SK-N-SH (cell line): ENCODE results near the gene ANKFN1. TPM values are rescaled to one million over a fixed set of nuclear protein-coding genes. Genes with fewer than 3 reads are reported as not detected.

Experiments used
- CTCF ChIA-PET: fragments of 300-600, 350-600 bp; formaldehyde crosslinking; extraction: SDS; loops from one replicate; lab custom pipeline; 2021; lab: Yijun Ruan, JAX
- POLR2A ChIA-PET: fragments of 350-600 bp; sonication (Branson Sonifier 250); formaldehyde crosslinking; extraction: SDS; loops from one replicate; lab custom pipeline; 2020; ENCODE audit warnings: antibody characterized with exemption, inconsistent platforms; lab: Yijun Ruan, JAX
- DNase-seq: peaks from one replicate; pipeline ENCODE4 v3.0.0; 2012
- H2AFZ ChIP-seq: fragments of 200-600 bp; sonication (generic); 2 replicates; pipeline ENCODE4 v1.8.1; 2016; ENCODE audit warnings: antibody characterized with exemption, mild to moderate bottlenecking, low read depth
- H3F3A ChIP-seq: fragments of 200-600 bp; sonication (generic); replicated peaks from 2 replicates; pipeline ENCODE3; 2016; ENCODE audit warnings: antibody characterized with exemption, mild to moderate bottlenecking; ENCODE audit not compliant: insufficient read depth
- H3K27ac ChIP-seq, 2 experiments: fragments of 200-500 bp in 1 of 2; fragments of 200-600 bp in 1 of 2; sonication (Bioruptor generic) in 1 of 2; sonication (generic), shearing (Covaris generic) in 1 of 2; 2 replicates each; pipeline versions ENCODE4 v1.5.1 to v1.6.1; 2014 to 2016; ENCODE audit warnings: low read depth in 2 of 2, inconsistent platforms in 1 of 2, low read length in 1 of 2, mild to moderate bottlenecking in 1 of 2, mixed read lengths in 1 of 2
- H3K27me3 ChIP-seq: fragments of 200-600 bp; sonication (generic), shearing (Covaris generic); 2 replicates; pipeline ENCODE4 v1.6.1; 2016; ENCODE audit warnings: mixed run types; ENCODE audit not compliant: insufficient read depth
- H3K36me3 ChIP-seq, 2 experiments: fragments of 200-500 bp in 1 of 2; fragments of 200-600 bp in 1 of 2; sonication (Bioruptor generic) in 1 of 2; sonication (generic) in 1 of 2; replicated peaks in 1 of 2; 2 replicates each; pipeline versions ENCODE3 to v1.5.1; 2014 to 2016; ENCODE audit warnings: low read length in 1 of 2, mild to moderate bottlenecking in 1 of 2; ENCODE audit not compliant: insufficient read depth in 2 of 2, control insufficient read depth in 1 of 2
- H3K4me1 ChIP-seq, 2 experiments: fragments of 200-500 bp in 1 of 2; fragments of 200-600 bp in 1 of 2; sonication (Bioruptor generic) in 1 of 2; sonication (generic), shearing (Covaris generic) in 1 of 2; 2 replicates each; pipeline versions ENCODE4 v1.5.1 to v1.6.1; 2014 to 2016; ENCODE audit warnings: low read depth in 1 of 2, low read length in 1 of 2, mixed run types in 1 of 2; ENCODE audit not compliant: insufficient read depth in 2 of 2, control insufficient read depth in 1 of 2
- H3K4me2 ChIP-seq: fragments of 200-600 bp; sonication (generic), shearing (Covaris generic); 2 replicates; pipeline ENCODE4 v1.6.1; 2017; ENCODE audit warnings: mixed run types
- H3K4me3 ChIP-seq, 2 experiments: fragments of 200-500 bp in 1 of 2; fragments of 200-600 bp in 1 of 2; sonication (Bioruptor generic) in 1 of 2; sonication (generic), shearing (Covaris generic) in 1 of 2; 2 replicates each; pipeline versions ENCODE4 v1.5.1 to v1.8.1; 2014 to 2016; ENCODE audit warnings: low read depth in 2 of 2, inconsistent platforms in 1 of 2, low read length in 1 of 2, mild to moderate bottlenecking in 1 of 2, mixed read lengths in 1 of 2, moderate library complexity in 1 of 2
- H3K79me2 ChIP-seq: fragments of 200-600 bp; sonication (generic); 2 replicates; pipeline ENCODE4 v1.8.1; 2017; ENCODE audit warnings: mild to moderate bottlenecking; ENCODE audit not compliant: insufficient read depth
- H3K9ac ChIP-seq: fragments of 200-600 bp; sonication (generic); 2 replicates; pipeline ENCODE4 v1.6.1; 2017; ENCODE audit warnings: mixed run types
- H3K9me2 ChIP-seq: fragments of 200-600 bp; sonication (generic); 2 replicates; pipeline ENCODE4 v1.6.1; 2017; ENCODE audit warnings: mixed run types
- H3K9me3 ChIP-seq: fragments of 200-600 bp; sonication (generic); 2 replicates; pipeline ENCODE4 v1.6.1; 2017; ENCODE audit warnings: mixed run types, mild to moderate bottlenecking, moderate library complexity
- H4K20me1 ChIP-seq: fragments of 200-600 bp; sonication (generic); 2 replicates; pipeline ENCODE4 v1.6.1; 2017; ENCODE audit warnings: mild to moderate bottlenecking, mixed run types; ENCODE audit not compliant: insufficient read depth
- ELF1 ChIP-seq: IDR thresholded peaks from 2 replicates; pipeline ENCODE4 v1.4.0; 2012
- EZH2phosphoT487 ChIP-seq: fragments of 200-600 bp; sonication (generic); IDR thresholded peaks from 2 replicates; pipeline ENCODE4 v1.6.1; 2017; ENCODE audit warnings: low read depth, mixed run types, mild to moderate bottlenecking, antibody characterized with exemption, moderate library complexity, borderline replicate concordance
- FOXM1 ChIP-seq: IDR thresholded peaks from 2 replicates; pipeline ENCODE4 v1.4.0; 2012; ENCODE audit warnings: low read depth, mild to moderate bottlenecking
- RFX5 ChIP-seq: IDR thresholded peaks from 2 replicates; pipeline ENCODE4 v1.6.1; 2012; ENCODE audit warnings: mild to moderate bottlenecking, improper control_type of control experiment, low read length
- SMC3 ChIP-seq: IDR thresholded peaks from 2 replicates; pipeline ENCODE4 v1.6.1; 2012; ENCODE audit warnings: low read depth, low read length, improper control_type of control experiment
- TCF12 ChIP-seq: IDR thresholded peaks from 2 replicates; pipeline ENCODE4 v1.4.0; 2012
- WGBS: methylation state at CpG from one replicate; pipeline ENCODE4 v1.1.6; 2017; ENCODE audit warnings: low lambda C conversion rate; 5-methylcytosine and 5-hydroxymethylcytosine counted together
- polyA plus RNA-seq, 3 experiments: library from polyadenylated mRNA; depleted of rRNA; stranded (reverse); fragments of >200 nt; gene quantifications; 2 replicates each; pipeline ENCODE4 v1.2.3, GENCODE V29; 2012
- TF ChIP-seq, protein P1 (sequence below): fragments of 200-600 bp; sonication (generic); IDR thresholded peaks from 2 replicates; pipeline ENCODE4 v1.6.1; 2017; ENCODE audit warnings: antibody characterized with exemption, mild to moderate bottlenecking, moderate library complexity
- TF ChIP-seq, protein P2 (sequence below): IDR thresholded peaks from 2 replicates; pipeline ENCODE4 v1.6.1; 2012; ENCODE audit warnings: mild to moderate bottlenecking, low read depth, low read length, moderate library complexity
- TF ChIP-seq, protein P3 (sequence below): fragments of 150-350 bp; IDR thresholded peaks from 2 replicates; pipeline ENCODE4 v1.6.1; 2016; ENCODE audit warnings: mild to moderate bottlenecking, low read depth, low read length

Gene ANKFN1
- polyA plus RNA-seq, 1 of the 3 experiments (the other 2 are of a cell fraction): 0.07 TPM

DNA sequence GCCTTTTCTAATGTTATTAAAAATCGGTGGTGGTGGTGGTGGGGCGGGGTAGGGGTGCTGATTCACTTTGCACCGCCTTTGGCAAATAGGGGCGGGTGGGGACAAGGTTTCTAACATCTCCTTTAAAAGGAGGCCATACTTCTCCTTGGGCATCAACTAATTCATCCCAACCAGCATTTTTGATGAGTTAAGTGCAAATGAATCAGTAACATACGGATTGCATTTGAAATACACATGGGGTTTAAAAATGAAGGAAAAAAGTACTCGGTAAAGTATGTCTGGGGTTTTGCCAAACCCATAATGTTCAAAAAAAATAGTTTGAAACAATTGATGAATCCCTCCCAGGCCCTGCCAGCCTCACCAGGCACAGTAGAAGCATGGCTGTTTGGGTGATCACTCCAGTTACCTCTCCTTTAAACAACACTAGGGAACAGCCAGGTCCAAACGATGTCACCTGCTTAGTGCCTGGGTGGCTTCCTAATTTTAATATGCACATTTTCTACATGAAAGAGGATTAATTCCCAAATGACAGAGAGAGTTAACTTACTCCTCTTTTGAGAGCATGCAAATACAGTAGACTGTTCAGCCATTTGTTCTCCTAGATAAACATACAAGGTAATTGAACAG lies 107.2 kb downstream of the ANKFN1 start:
- H3K27me3 ChIP-seq: peaks cover 11% of the 10 kb centered on the region; the same call in 1 of the 2 replicates
- POLR2A ChIA-PET: no interaction called here

DNA sequence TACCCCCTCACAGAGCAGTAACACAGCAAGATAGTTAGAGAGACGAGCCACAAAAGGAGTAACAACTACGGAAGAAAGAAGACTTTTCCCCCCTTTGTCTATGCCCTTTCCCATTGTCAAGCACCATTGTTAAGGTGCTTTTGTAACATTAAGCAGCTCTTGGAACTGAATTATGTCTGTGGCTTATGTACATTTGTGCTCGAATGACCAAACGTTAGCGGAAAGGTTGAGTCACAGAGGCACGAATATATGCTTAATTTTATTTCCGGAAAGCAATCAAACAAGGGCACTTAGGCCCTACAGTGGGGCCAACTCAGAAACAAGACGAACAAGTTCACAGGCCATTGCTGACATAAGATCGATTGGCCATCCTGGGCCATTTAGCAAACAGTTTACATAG lies 109.5 kb downstream of the ANKFN1 start:
- Histone ChIP-seq H3F3A (no peaks in the 10 kb centered on the region), H3K4me2 (no peak overlapping the region), H3K4me1 (no peaks in the 10 kb centered on the region), H3K9me2 (no peaks in the 10 kb centered on the region), H3K4me3 (no peak overlapping the region), H4K20me1 (no peaks in the 10 kb centered on the region), H2AFZ (no peak overlapping the region), H3K9ac (no peak overlapping the region), H3K27ac (no peak overlapping the region), H3K9me3 (no peaks in the 10 kb centered on the region), H3K36me3 (no peaks in the 10 kb centered on the region), H3K27me3 (peaks cover 11% of the 10 kb centered on the region; the same call in 1 of the 2 replicates), H3K79me2 (no peaks in the 10 kb centered on the region)
- WGBS: 27% methylated on average over 9 of the region's 9 CpGs
- CTCF ChIA-PET: interaction anchor here (1.3 kb wide), 1 partner anchor 57 kb away, joined by 4 read pairs; no protein-coding TSS in a partner anchor
- TF ChIP-seq FOXM1 (no peak), ELF1 (no peak), SMC3 (no peak), EZH2phosphoT487 (no peak), RFX5 (no peak), TCF12 (no peak)
- TF ChIP-seq, protein P1, sequence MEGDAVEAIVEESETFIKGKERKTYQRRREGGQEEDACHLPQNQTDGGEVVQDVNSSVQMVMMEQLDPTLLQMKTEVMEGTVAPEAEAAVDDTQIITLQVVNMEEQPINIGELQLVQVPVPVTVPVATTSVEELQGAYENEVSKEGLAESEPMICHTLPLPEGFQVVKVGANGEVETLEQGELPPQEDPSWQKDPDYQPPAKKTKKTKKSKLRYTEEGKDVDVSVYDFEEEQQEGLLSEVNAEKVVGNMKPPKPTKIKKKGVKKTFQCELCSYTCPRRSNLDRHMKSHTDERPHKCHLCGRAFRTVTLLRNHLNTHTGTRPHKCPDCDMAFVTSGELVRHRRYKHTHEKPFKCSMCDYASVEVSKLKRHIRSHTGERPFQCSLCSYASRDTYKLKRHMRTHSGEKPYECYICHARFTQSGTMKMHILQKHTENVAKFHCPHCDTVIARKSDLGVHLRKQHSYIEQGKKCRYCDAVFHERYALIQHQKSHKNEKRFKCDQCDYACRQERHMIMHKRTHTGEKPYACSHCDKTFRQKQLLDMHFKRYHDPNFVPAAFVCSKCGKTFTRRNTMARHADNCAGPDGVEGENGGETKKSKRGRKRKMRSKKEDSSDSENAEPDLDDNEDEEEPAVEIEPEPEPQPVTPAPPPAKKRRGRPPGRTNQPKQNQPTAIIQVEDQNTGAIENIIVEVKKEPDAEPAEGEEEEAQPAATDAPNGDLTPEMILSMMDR: no peak
- TF ChIP-seq, protein P2, sequence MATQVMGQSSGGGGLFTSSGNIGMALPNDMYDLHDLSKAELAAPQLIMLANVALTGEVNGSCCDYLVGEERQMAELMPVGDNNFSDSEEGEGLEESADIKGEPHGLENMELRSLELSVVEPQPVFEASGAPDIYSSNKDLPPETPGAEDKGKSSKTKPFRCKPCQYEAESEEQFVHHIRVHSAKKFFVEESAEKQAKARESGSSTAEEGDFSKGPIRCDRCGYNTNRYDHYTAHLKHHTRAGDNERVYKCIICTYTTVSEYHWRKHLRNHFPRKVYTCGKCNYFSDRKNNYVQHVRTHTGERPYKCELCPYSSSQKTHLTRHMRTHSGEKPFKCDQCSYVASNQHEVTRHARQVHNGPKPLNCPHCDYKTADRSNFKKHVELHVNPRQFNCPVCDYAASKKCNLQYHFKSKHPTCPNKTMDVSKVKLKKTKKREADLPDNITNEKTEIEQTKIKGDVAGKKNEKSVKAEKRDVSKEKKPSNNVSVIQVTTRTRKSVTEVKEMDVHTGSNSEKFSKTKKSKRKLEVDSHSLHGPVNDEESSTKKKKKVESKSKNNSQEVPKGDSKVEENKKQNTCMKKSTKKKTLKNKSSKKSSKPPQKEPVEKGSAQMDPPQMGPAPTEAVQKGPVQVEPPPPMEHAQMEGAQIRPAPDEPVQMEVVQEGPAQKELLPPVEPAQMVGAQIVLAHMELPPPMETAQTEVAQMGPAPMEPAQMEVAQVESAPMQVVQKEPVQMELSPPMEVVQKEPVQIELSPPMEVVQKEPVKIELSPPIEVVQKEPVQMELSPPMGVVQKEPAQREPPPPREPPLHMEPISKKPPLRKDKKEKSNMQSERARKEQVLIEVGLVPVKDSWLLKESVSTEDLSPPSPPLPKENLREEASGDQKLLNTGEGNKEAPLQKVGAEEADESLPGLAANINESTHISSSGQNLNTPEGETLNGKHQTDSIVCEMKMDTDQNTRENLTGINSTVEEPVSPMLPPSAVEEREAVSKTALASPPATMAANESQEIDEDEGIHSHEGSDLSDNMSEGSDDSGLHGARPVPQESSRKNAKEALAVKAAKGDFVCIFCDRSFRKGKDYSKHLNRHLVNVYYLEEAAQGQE: no peak
- TF ChIP-seq, protein P3, sequence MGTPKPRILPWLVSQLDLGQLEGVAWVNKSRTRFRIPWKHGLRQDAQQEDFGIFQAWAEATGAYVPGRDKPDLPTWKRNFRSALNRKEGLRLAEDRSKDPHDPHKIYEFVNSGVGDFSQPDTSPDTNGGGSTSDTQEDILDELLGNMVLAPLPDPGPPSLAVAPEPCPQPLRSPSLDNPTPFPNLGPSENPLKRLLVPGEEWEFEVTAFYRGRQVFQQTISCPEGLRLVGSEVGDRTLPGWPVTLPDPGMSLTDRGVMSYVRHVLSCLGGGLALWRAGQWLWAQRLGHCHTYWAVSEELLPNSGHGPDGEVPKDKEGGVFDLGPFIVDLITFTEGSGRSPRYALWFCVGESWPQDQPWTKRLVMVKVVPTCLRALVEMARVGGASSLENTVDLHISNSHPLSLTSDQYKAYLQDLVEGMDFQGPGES: no peak
- POLR2A ChIA-PET: no interaction called here
- DNase-seq: no peak

More for the DNA sequence above, 107.2 kb downstream of the ANKFN1 start:
- DNase-seq: no peak
- 17% methylated on average over 7 of the region's 7 CpGs for WGBS
- CTCF ChIA-PET: interaction anchor here (0.6 kb wide), 1 partner anchor 102 kb away, joined by 4 read pairs; no protein-coding TSS in a partner anchor
- no peak overlapping the region for H3K4me2 ChIP-seq
- no peaks in the 10 kb centered on the region for H3K79me2 ChIP-seq
- no peak overlapping the region for H2AFZ ChIP-seq
- H3K9me2 ChIP-seq: no peaks in the 10 kb centered on the region
- H3K36me3 ChIP-seq: no peaks in the 10 kb centered on the region
- no peaks in the 10 kb centered on the region for H3K4me1 ChIP-seq
- peak; percentile 22; the same call in 1 of the 2 replicates for TF ChIP-seq TCF12
- TF ChIP-seq, protein P3: no peak
- no peaks in the 10 kb centered on the region for H3K9me3 ChIP-seq
- no peaks in the 10 kb centered on the region for H3F3A ChIP-seq
- no peak overlapping the region for H3K9ac ChIP-seq
- H4K20me1 ChIP-seq: no peaks in the 10 kb centered on the region
- H3K27ac ChIP-seq: no peak overlapping the region
- no peak overlapping the region for H3K4me3 ChIP-seq
